Stimulated activated CD8-positive, alpha-beta memory T cell treated with anti-CD3 and anti-CD28 coated beads, Interleukin-2, amount 100 ng/mL, for 1 hour (primary cell): Measurements from ENCODE around the gene NOP53.
"Not testable (repeated sequence)": the region's sequence is repeated elsewhere in the genome, so short reads cannot be mapped to it uniquely, and the experiment has no call there.

Experiments
- DNase-seq, 2 donors: peaks; one replicate each; pipeline ENCODE4 v3.0.0-alpha.2; 2020; ENCODE audit warnings: low read depth in 2 of 2

The NOP53 gene

GRCh38 chr19:47777245-47778048 is 32.1 kb downstream of the NOP53 start:
- not testable (repeated sequence) for DNase-seq

- DNase-seq, result peak; percentile 54 to 58
Measured at GRCh38 chr19:47778049-47778953, 33.0 kb downstream of the NOP53 start, which contains the start of gene SELENOW. SELENOW (plus strand) TSS chr19:47778703; CDS start chr19:47778786, 83 bp downstream.

GRCh38 chr19:47778954-47779351 is 33.6 kb downstream of the NOP53 start:
- DNase-seq, result no peak

GRCh38 chr19:47779524-47780214 is 34.3 kb downstream of the NOP53 start:
- DNase-seq, result no peak

GRCh38 chr19:47780215-47780551 is 34.8 kb downstream of the NOP53 start:
- no peak for DNase-seq

- no peak for DNase-seq
Measured at GRCh38 chr19:47781590-47782262, 36.4 kb downstream of the NOP53 start.

- DNase-seq, result no peak
Measured at GRCh38 chr19:47786566-47786965, 41.2 kb downstream of the NOP53 start.

- not testable (repeated sequence) for DNase-seq
Measured at GRCh38 chr19:47787307-47787706, 42.0 kb downstream of the NOP53 start.

GRCh38 chr19:47789811-47790210 is 44.5 kb downstream of the NOP53 start:
- not testable (repeated sequence) for DNase-seq

GRCh38 chr19:47790398-47790814 is 45.1 kb downstream of the NOP53 start:
- peak; percentile 54 to 73 for DNase-seq

- DNase-seq, result no peak
Measured at GRCh38 chr19:47792616-47793015, 47.3 kb downstream of the NOP53 start.

- no peak for DNase-seq
Measured at GRCh38 chr19:47794526-47794925, 49.2 kb downstream of the NOP53 start.

GRCh38 chr19:47796785-47797184 is 51.4 kb downstream of the NOP53 start:
- no peak for DNase-seq

GRCh38 chr19:47797996-47798903 is 52.9 kb downstream of the NOP53 start:
- no peak for DNase-seq

GRCh38 chr19:47798904-47799266 is 53.5 kb downstream of the NOP53 start:
- DNase-seq, result no peak

GRCh38 chr19:47801270-47801669 is 55.9 kb downstream of the NOP53 start:
- no peak for DNase-seq

- no peak for DNase-seq
Measured at GRCh38 chr19:47802521-47803043, 57.2 kb downstream of the NOP53 start.

GRCh38 chr19:47803148-47803547 is 57.8 kb downstream of the NOP53 start:
- DNase-seq, result not testable (repeated sequence)

GRCh38 chr19:47803671-47804070 is 58.3 kb downstream of the NOP53 start:
- DNase-seq, result not testable (repeated sequence)

- not testable (repeated sequence) for DNase-seq
Measured at GRCh38 chr19:47804451-47804850, 59.1 kb downstream of the NOP53 start, which contains the start of gene TPRX1. TPRX1 (minus strand) TSS chr19:47804551; CDS start chr19:47804539, 12 bp downstream.
